Small intestine (tissue), 7 donors: Measurements from ENCODE around the gene HOXA7. TPM values are rescaled to one million over a fixed set of nuclear protein-coding genes. Genes with fewer than 3 reads are reported as not detected.

Experiments
- DNase-seq, 2 donors: peaks; one replicate each; pipeline versions ENCODE4 v3.0.0 to v3.0.0-alpha.2; 2013
- FAIRE-seq: peaks from 2 replicates; lab custom pipeline; 2012; peaks lifted over from hg19 to GRCh38; lab: Jason Lieb, UNC
- H3K27ac ChIP-seq, 3 donors: one replicate each; pipeline ENCODE4 v1.5.1; 2013; ENCODE audit warnings: low read length in 2 of 3, mild to moderate bottlenecking in 2 of 3, control low read depth in 1 of 3, inconsistent platforms in 1 of 3, low read depth in 1 of 3, moderate library complexity in 1 of 3
- H3K27me3 ChIP-seq, 3 donors: one replicate each; pipeline ENCODE4 v1.6.1; 2013; ENCODE audit warnings: low read length in 3 of 3, inconsistent platforms in 1 of 3; ENCODE audit not compliant: control insufficient read depth in 3 of 3, insufficient read depth in 3 of 3
- H3K36me3 ChIP-seq, 3 donors: one replicate each; pipeline ENCODE4 v1.6.1; 2013; ENCODE audit warnings: low read length in 3 of 3, inconsistent platforms in 1 of 3, low read depth in 1 of 3, mild to moderate bottlenecking in 1 of 3, moderate library complexity in 1 of 3; ENCODE audit not compliant: control insufficient read depth in 3 of 3, insufficient read depth in 2 of 3
- H3K4me1 ChIP-seq, 3 donors: one replicate each; pipeline ENCODE4 v1.6.1; 2013; ENCODE audit warnings: low read length in 2 of 3, inconsistent platforms in 1 of 3, low read depth in 1 of 3, mild to moderate bottlenecking in 1 of 3, moderate library complexity in 1 of 3; ENCODE audit not compliant: control insufficient read depth in 3 of 3, insufficient read depth in 2 of 3
- H3K4me3 ChIP-seq, 3 donors: one replicate each; pipeline ENCODE4 v1.5.1; 2013; ENCODE audit warnings: low read length in 3 of 3, control low read depth in 1 of 3, inconsistent platforms in 1 of 3, low read depth in 1 of 3, mild to moderate bottlenecking in 1 of 3, moderate library complexity in 1 of 3
- H3K9me3 ChIP-seq, 2 donors: one replicate each; pipeline ENCODE4 v1.6.1; 2013; ENCODE audit warnings: low read depth in 1 of 2, low read length in 1 of 2; ENCODE audit not compliant: control insufficient read depth in 2 of 2, insufficient read depth in 1 of 2
- WGBS, 3 donors: extraction: QIAGEN DNeasy Blood & Tissue Kit; methylation state at CpG; one replicate each; pipeline ENCODE4 v1.1.7; 2013; 5-methylcytosine and 5-hydroxymethylcytosine counted together
- polyA plus RNA-seq, 4 donors: library from polyadenylated mRNA; stranded (reverse) in 3 of 4; unstranded in 1 of 4; fragments of 200-250 nt in 3 of 4; fragments of 120-200 nt in 1 of 4; gene quantifications; one replicate each; pipeline versions ENCODE4 v1.2.1 to v1.2.3, GENCODE V29; 2013
- donor health status: healthy with polysubstance abuse.
- donor health status: control.
- donor health status: control.
- donor health status: Bipolar disorder and iron deficiency.
- donor health status: healthy.

Gene HOXA7
- polyA plus RNA-seq, 4 donors, result 1.1 to 16.9 (median 1.9) TPM; not detected in 1

GRCh38 chr7:27132214-27132613 is 24.3 kb downstream of the HOXA7 start:
- H3K4me3 ChIP-seq, result no peak overlapping the region
- no peak for DNase-seq
- WGBS, 3 donors, result 71 to 79% (median 76%) methylated on average over 2 of the region's 2 CpGs
- H3K27me3 ChIP-seq, result peaks cover 0 to 6% (median 0%) of the 10 kb centered on the region in 3 donors
- no peaks in the 10 kb centered on the region for H3K9me3 ChIP-seq
- H3K27ac ChIP-seq, result peak overlapping the region in 1 of 3 donors; percentile 61
- peaks cover 0 to 59% (median 9%) of the 10 kb centered on the region in 3 donors for H3K4me1 ChIP-seq
- H3K36me3 ChIP-seq, result peaks cover 0 to 4% (median 0%) of the 10 kb centered on the region in 3 donors
- FAIRE-seq, result no peak

- H3K27me3 ChIP-seq, result peaks cover 0 to 6% (median 0%) of the 10 kb centered on the region in 3 donors
- no peaks in the 10 kb centered on the region for H3K9me3 ChIP-seq
- H3K4me1 ChIP-seq, result peaks cover 0 to 54% (median 9%) of the 10 kb centered on the region in 3 donors
- peaks cover 0 to 4% (median 0%) of the 10 kb centered on the region in 3 donors for H3K36me3 ChIP-seq
- FAIRE-seq (no peak), DNase-seq (no peak)
- 44 to 52% (median 46%) methylated on average over 12 of the region's 12 CpGs for WGBS, 3 donors
- peak overlapping the region in 2 of 3 donors; percentile 70 to 85 for H3K4me3 ChIP-seq
- H3K27ac ChIP-seq, result peak overlapping the region; percentile 63 to 87 (median 85)
Observed at GRCh38 chr7:27131390-27131819, 25.1 kb downstream of the HOXA7 start.

GRCh38 chr7:27130540-27131389 is 25.7 kb downstream of the HOXA7 start, which contains the start of gene HOXA4:
Gene HOXA4 (minus strand): TSS chr7:27130757. CDS start chr7:27130733, 24 bp downstream.
- WGBS, 3 donors, result 4 to 14% (median 6%) methylated on average over 56 to 67 of the region's 67 CpGs
- Histone ChIP-seq H3K27me3 (peaks cover 0 to 6% (median 0%) of the 10 kb centered on the region in 3 donors), H3K27ac (peak within 1 kb of the TSS; percentile 63 to 87 (median 85))

GRCh38 chr7:27129729-27130539 is 26.5 kb downstream of the HOXA7 start:
- Histone ChIP-seq H3K4me1 (peaks cover 0 to 55% (median 11%) of the 10 kb centered on the region in 3 donors), H3K27me3 (peaks cover 0 to 6% (median 0%) of the 10 kb centered on the region in 3 donors), H3K4me3 (peak overlapping the region; percentile 35 to 85 (median 70)), H3K9me3 (no peaks in the 10 kb centered on the region), H3K36me3 (peaks cover 0 to 4% (median 0%) of the 10 kb centered on the region in 3 donors), H3K27ac (peak overlapping the region; percentile 30 to 78 (median 71))
- FAIRE-seq (no peak), DNase-seq (peak; percentile 68 to 80)
- WGBS, 3 donors, result 9 to 21% (median 15%) methylated on average over 41 to 72 of the region's 72 CpGs

More at GRCh38 chr7:27130540-27131389, 25.7 kb downstream of the HOXA7 start, which contains the start of gene HOXA4:
- H3K36me3 ChIP-seq, result peaks cover 0 to 4% (median 0%) of the 10 kb centered on the region in 3 donors
- no peaks in the 10 kb centered on the region for H3K9me3 ChIP-seq
- peaks cover 0 to 54% (median 11%) of the 10 kb centered on the region in 3 donors for H3K4me1 ChIP-seq
- FAIRE-seq (no peak), DNase-seq (peak; percentile 84 to 96)
- H3K4me3 ChIP-seq, result peak within 1 kb of the TSS; percentile 45 to 85 (median 70)

GRCh38 chr7:27128776-27129728 is 27.4 kb downstream of the HOXA7 start:
- Histone ChIP-seq H3K9me3 (no peaks in the 10 kb centered on the region), H3K4me1 (peaks cover 2 to 53% (median 11%) of the 10 kb centered on the region in 3 donors), H3K27ac (peak overlapping the region in 2 of 3 donors; percentile 71 to 78), H3K4me3 (peak overlapping the region in 2 of 3 donors; percentile 60 to 70), H3K36me3 (peaks cover 0 to 13% (median 0%) of the 10 kb centered on the region in 3 donors), H3K27me3 (peaks cover 0 to 6% (median 4%) of the 10 kb centered on the region in 3 donors)
- 15 to 46% (median 36%) methylated on average over 28 of the region's 28 CpGs for WGBS, 3 donors
- FAIRE-seq (no peak), DNase-seq (no peak)

GRCh38 chr7:27128034-27128433 is 28.4 kb downstream of the HOXA7 start:
- FAIRE-seq (no peak), DNase-seq (peak in 1 of 2 donors; percentile 41)
- Histone ChIP-seq H3K4me3 (no peak overlapping the region), H3K27ac (peak overlapping the region in 2 of 3 donors; percentile 30 to 71), H3K27me3 (peaks cover 0 to 12% (median 0%) of the 10 kb centered on the region in 3 donors), H3K4me1 (peaks cover 4 to 53% (median 6%) of the 10 kb centered on the region in 3 donors), H3K36me3 (peaks cover 0 to 19% (median 0%) of the 10 kb centered on the region in 3 donors), H3K9me3 (no peaks in the 10 kb centered on the region)
- WGBS, 3 donors, result 40 to 61% (median 51%) methylated on average over 2 of the region's 2 CpGs

GRCh38 chr7:27126596-27127327 is 29.7 kb downstream of the HOXA7 start:
- H3K4me1 ChIP-seq, result peaks cover 4 to 61% (median 6%) of the 10 kb centered on the region in 3 donors
- H3K27me3 ChIP-seq, result peaks cover 0 to 12% (median 0%) of the 10 kb centered on the region in 3 donors
- H3K4me3 ChIP-seq, result no peak overlapping the region
- peaks cover 0 to 28% (median 0%) of the 10 kb centered on the region in 3 donors for H3K36me3 ChIP-seq
- WGBS, 3 donors, result 35 to 38% (median 38%) methylated on average over 3 of the region's 3 CpGs
- no peaks in the 10 kb centered on the region for H3K9me3 ChIP-seq
- DNase-seq, result no peak
- peak overlapping the region in 2 of 3 donors; percentile 42 to 71 for H3K27ac ChIP-seq
- FAIRE-seq, result no peak
